Measurements from ENCODE around the gene CHIA. TPM values are rescaled to one million over a fixed set of nuclear protein-coding genes. Genes with fewer than 3 reads are reported as not detected.

The CHIA gene
- total and polyA plus RNA-seq, 2 donors (not counting 3 experiments of a cell fraction or from before 2014, with no cell fraction given), result not detected

DNA sequence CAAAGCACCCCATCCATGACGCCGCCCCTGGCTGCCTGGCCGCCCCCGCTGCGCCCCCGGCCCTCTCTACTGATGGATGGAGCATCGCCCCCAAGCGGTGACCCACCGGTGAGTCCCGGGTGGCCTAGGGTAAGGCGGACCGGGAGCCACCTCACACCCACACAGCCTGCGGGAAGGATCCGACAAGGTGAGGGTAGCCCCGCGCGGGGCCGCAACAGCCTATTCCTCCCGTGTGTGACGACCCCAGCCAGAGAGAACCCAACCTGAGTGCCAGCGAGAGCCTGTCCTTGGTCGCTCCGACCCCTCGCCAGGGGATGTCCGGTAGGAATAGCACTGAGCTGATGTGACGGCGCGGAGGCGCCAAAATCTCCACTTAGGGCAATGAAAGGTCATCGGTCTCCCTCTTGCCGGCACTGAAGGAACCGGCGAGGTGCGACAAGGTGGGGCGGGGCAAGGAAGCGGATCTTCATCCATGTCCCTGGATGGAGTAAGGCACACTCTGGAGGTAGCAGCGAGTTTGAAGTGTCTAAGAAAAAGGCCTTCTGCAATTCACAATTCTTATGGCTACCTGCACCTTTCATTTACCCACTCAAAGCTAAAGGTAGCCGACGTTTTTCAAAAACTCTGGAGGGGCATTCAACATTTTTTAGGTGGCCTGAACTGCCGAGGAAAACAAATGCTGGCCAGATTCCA is 19.7 kb upstream of the CHIA start:
- DNase-seq (ENCODE audit: low read depth, low spot score) (no peak), FAIRE-seq (no peak)
- dilution Hi-C loops (cut with MboI; ENCODE audit: extremely low pct_ligation_motif_present, low sequenced_read_pairs), result no loop called here
- ChIA-PET POLR2A (no interaction called here), CTCF (interaction anchor here (0.6 kb wide), 1 partner anchor 129 kb away, joined by 3 read pairs; no protein-coding TSS in a partner anchor)
- Histone ChIP-seq H3K27ac (ENCODE audit: insufficient read depth, low read depth, low read length) (no peak overlapping the region), H3K4me2 (ENCODE audit: insufficient read depth, low read length) (no peak overlapping the region), H3K36me3 (ENCODE audit: control insufficient read depth in 2 of 2, extremely low read depth in 1 of 2, insufficient read depth in 2 of 2, low read length in 2 of 2) (no peaks in the 10 kb centered on the region), H3K9me3 (replicated peaks; ENCODE audit: control insufficient read depth, insufficient read depth, low read length) (no peaks in the 10 kb centered on the region), H3K9ac (replicated peaks; ENCODE audit: extremely low read depth, insufficient read depth, low read length) (no peak overlapping the region), H3K79me2 (ENCODE audit: control insufficient read depth, insufficient read depth, low read length) (no peaks in the 10 kb centered on the region), H4K20me1 (replicated peaks; ENCODE audit: control insufficient read depth, extremely low read depth, insufficient read depth, low read length) (no peaks in the 10 kb centered on the region), H3K27me3 (ENCODE audit: control insufficient read depth in 2 of 2, insufficient read depth in 2 of 2, low read length in 2 of 2) (peaks cover 26 to 27% of the 10 kb centered on the region in 2 experiments), H3K4me3 (replicated peaks in 1 of 3; ENCODE audit: insufficient read depth in 1 of 3, low read depth in 1 of 3, low read length in 3 of 3) (no peak overlapping the region), H3K4me1 (ENCODE audit: control insufficient read depth, extremely low read depth, insufficient read depth, low read length) (no peaks in the 10 kb centered on the region), H3K9me1 (replicated peaks; ENCODE audit: control insufficient read depth, extremely low read depth, insufficient read depth, low read length) (no peaks in the 10 kb centered on the region), H2AFZ (ENCODE audit: low read depth, low read length) (no peak overlapping the region)
- intact Hi-C loops (cut with micrococcal nuclease), result no loop called here
- TF ChIP-seq EZH2 (IDR thresholded peaks at IDR 0.05; ENCODE audit: borderline replicate concordance, low read depth, low read length, severe bottlenecking), result peak; percentile 78
- no peak for TF ChIP-seq POLR2A (IDR thresholded peaks at IDR 0.05; ENCODE audit: low read depth, low read length)
- no TSS peak for BruUV-seq (replicated peaks)

DNA sequence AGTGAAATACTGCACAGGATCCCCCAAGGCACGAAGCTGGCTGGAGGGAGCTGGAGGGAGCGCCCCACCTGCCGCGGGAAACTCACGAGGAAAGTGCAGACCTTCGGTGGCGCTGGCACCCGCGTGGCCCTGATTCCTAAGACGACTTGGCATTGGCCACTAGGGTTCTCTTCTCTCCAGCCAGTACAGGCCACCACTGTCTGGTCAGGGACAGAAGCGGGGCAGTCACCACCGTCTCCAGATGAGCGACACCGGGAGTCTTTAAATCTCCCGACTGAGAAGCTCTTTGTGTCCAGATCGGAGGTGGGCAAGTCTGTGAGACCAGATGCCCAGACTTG is 19.2 kb upstream of the CHIA start:
- no peaks in the 10 kb centered on the region for H3K36me3 ChIP-seq (ENCODE audit: control insufficient read depth in 2 of 2, extremely low read depth in 1 of 2, insufficient read depth in 2 of 2, low read length in 2 of 2)
- no peaks in the 10 kb centered on the region for H3K9me3 ChIP-seq (replicated peaks; ENCODE audit: control insufficient read depth, insufficient read depth, low read length)
- no peak overlapping the region for H3K9ac ChIP-seq (replicated peaks; ENCODE audit: extremely low read depth, insufficient read depth, low read length)
- no peaks in the 10 kb centered on the region for H3K9me1 ChIP-seq (replicated peaks; ENCODE audit: control insufficient read depth, extremely low read depth, insufficient read depth, low read length)
- no peaks in the 10 kb centered on the region for H4K20me1 ChIP-seq (replicated peaks; ENCODE audit: control insufficient read depth, extremely low read depth, insufficient read depth, low read length)
- BruUV-seq (replicated peaks), result no TSS peak
- FAIRE-seq, result no peak
- H3K27me3 ChIP-seq (ENCODE audit: control insufficient read depth in 2 of 2, insufficient read depth in 2 of 2, low read length in 2 of 2), result peaks cover 26 to 27% of the 10 kb centered on the region in 2 experiments
- no peak overlapping the region for H2AFZ ChIP-seq (ENCODE audit: low read depth, low read length)
- no peak for DNase-seq (ENCODE audit: low read depth, low spot score)
- H3K79me2 ChIP-seq (ENCODE audit: control insufficient read depth, insufficient read depth, low read length), result no peaks in the 10 kb centered on the region
- intact Hi-C loops (cut with micrococcal nuclease) (no loop called here), dilution Hi-C loops (cut with MboI; ENCODE audit: extremely low pct_ligation_motif_present, low sequenced_read_pairs) (no loop called here)
- TF ChIP-seq, protein P1, sequence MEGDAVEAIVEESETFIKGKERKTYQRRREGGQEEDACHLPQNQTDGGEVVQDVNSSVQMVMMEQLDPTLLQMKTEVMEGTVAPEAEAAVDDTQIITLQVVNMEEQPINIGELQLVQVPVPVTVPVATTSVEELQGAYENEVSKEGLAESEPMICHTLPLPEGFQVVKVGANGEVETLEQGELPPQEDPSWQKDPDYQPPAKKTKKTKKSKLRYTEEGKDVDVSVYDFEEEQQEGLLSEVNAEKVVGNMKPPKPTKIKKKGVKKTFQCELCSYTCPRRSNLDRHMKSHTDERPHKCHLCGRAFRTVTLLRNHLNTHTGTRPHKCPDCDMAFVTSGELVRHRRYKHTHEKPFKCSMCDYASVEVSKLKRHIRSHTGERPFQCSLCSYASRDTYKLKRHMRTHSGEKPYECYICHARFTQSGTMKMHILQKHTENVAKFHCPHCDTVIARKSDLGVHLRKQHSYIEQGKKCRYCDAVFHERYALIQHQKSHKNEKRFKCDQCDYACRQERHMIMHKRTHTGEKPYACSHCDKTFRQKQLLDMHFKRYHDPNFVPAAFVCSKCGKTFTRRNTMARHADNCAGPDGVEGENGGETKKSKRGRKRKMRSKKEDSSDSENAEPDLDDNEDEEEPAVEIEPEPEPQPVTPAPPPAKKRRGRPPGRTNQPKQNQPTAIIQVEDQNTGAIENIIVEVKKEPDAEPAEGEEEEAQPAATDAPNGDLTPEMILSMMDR (IDR thresholded peaks at IDR 0.05; ENCODE audit: extremely low read depth in 1 of 2, insufficient read depth in 1 of 2, low read depth in 1 of 2, low read length in 2 of 2), result no peak
- no peak for TF ChIP-seq MYC (IDR thresholded peaks at IDR 0.05; ENCODE audit: low read depth, low read length)
- no peak for TF ChIP-seq POLR2A (IDR thresholded peaks at IDR 0.05; ENCODE audit: low read depth, low read length)
- TF ChIP-seq GATA2 (IDR thresholded peaks at IDR 0.05; ENCODE audit: insufficient read depth, insufficient read length, low read depth, low read length), result no peak
- no peak for TF ChIP-seq FOS (IDR thresholded peaks at IDR 0.05; ENCODE audit: borderline replicate concordance, insufficient read depth, low read length)
- TF ChIP-seq JUN (IDR thresholded peaks at IDR 0.05; ENCODE audit: borderline replicate concordance, insufficient read depth, insufficient read length, low read depth), result no peak
- TF ChIP-seq, protein P2, sequence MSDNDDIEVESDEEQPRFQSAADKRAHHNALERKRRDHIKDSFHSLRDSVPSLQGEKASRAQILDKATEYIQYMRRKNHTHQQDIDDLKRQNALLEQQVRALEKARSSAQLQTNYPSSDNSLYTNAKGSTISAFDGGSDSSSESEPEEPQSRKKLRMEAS (IDR thresholded peaks at IDR 0.05; ENCODE audit: insufficient read depth, insufficient read length), result no peak
- TF ChIP-seq EZH2 (IDR thresholded peaks at IDR 0.05; ENCODE audit: borderline replicate concordance, low read depth, low read length, severe bottlenecking), result no peak
- no peak for TF ChIP-seq POLR2AphosphoS5 (IDR thresholded peaks at IDR 0.05; ENCODE audit: insufficient read depth, low read depth, low read length)
- H3K27ac ChIP-seq (ENCODE audit: insufficient read depth, low read depth, low read length), result no peak overlapping the region
- no peak overlapping the region for H3K4me2 ChIP-seq (ENCODE audit: insufficient read depth, low read length)
- no peak overlapping the region for H3K4me3 ChIP-seq (replicated peaks in 1 of 3; ENCODE audit: insufficient read depth in 1 of 3, low read depth in 1 of 3, low read length in 3 of 3)
- POLR2A ChIA-PET, result no interaction called here
- no peaks in the 10 kb centered on the region for H3K4me1 ChIP-seq (ENCODE audit: control insufficient read depth, extremely low read depth, insufficient read depth, low read length)
- CTCF ChIA-PET, result interaction anchor here (0.6 kb wide), 1 partner anchor 129 kb away, joined by 3 read pairs; no protein-coding TSS in a partner anchor
